PC-3 (cell line): ENCODE data around the gene IFI30. TPM values are rescaled to one million over a fixed set of nuclear protein-coding genes. Genes with fewer than 3 reads are reported as not detected.

ENCODE experiments used
- ATAC-seq: fragments of 200-7000 bp; cut with Tn5 transposase; 2 replicates; pipeline ENCODE4 v1.9.1; 2020; ENCODE audit warnings: mild to moderate bottlenecking, moderate library complexity
- BruUV-seq: library from RNA; stranded (reverse); fragments of 400-500 nt; replicated peaks from 2 replicates; lab custom pipeline; 2021; lab: Mats Ljungman, UMichigan
- CTCF ChIA-PET: fragments of 300-600 bp; sonication (Branson Sonifier 250); formaldehyde crosslinking; loops from one replicate; lab custom pipeline; 2022; ENCODE audit warnings: antibody characterized with exemption; lab: Charles Lee
- POLR2A ChIA-PET: fragments of 300-600 bp; sonication (Branson Sonifier 250); formaldehyde crosslinking; loops from one replicate; lab custom pipeline; 2022; ENCODE audit warnings: antibody characterized with exemption; ENCODE audit not compliant: unreplicated experiment; lab: Charles Lee
- DNase-seq: peaks from one replicate; pipeline ENCODE4 v3.0.0-alpha.2; 2015
- H2AFZ ChIP-seq: fragments of 300-600 bp; sonication (generic); 2 replicates; pipeline ENCODE4 v1.6.0; 2016; ENCODE audit warnings: antibody characterized with exemption, low read length
- H3F3A ChIP-seq: fragments of 300-600 bp; sonication (generic); one replicate; pipeline ENCODE4 v1.6.0; 2017; ENCODE audit warnings: antibody characterized with exemption, low read length, control low read depth, mild to moderate bottlenecking; ENCODE audit not compliant: unreplicated experiment
- H3K27ac ChIP-seq: fragments of 300-600 bp; sonication (generic); 2 replicates; pipeline ENCODE4 v1.5.1; 2016; ENCODE audit warnings: mild to moderate bottlenecking, low read length
- H3K27me3 ChIP-seq: fragments of 300-600 bp; sonication (generic); 2 replicates; pipeline ENCODE4 v1.6.1; 2016; ENCODE audit warnings: low read length, mixed read lengths
- H3K36me3 ChIP-seq: fragments of 300-600 bp; sonication (generic); 2 replicates; pipeline ENCODE4 v1.6.1; 2016; ENCODE audit warnings: low read depth, mixed run types, low read length, mixed read lengths
- H3K4me1 ChIP-seq: fragments of 300-600 bp; sonication (generic); 2 replicates; pipeline ENCODE4 v1.5.1; 2016; ENCODE audit warnings: low read length; ENCODE audit not compliant: insufficient read depth
- H3K4me2 ChIP-seq: fragments of 300-600 bp; sonication (generic); 2 replicates; pipeline ENCODE4 v1.6.0; 2016; ENCODE audit warnings: low read length
- H3K4me3 ChIP-seq: fragments of 300-600 bp; sonication (generic); 2 replicates; pipeline ENCODE4 v1.5.1; 2016; ENCODE audit warnings: mild to moderate bottlenecking, low read length, mixed read lengths
- H3K79me2 ChIP-seq: fragments of 300-600 bp; sonication (generic); 2 replicates; pipeline ENCODE4 v1.6.1; 2017; ENCODE audit warnings: low read length, mixed read lengths
- H3K9ac ChIP-seq: fragments of 300-600 bp; sonication (generic); 2 replicates; pipeline ENCODE4 v1.6.0; 2016; ENCODE audit warnings: mild to moderate bottlenecking, low read length
- H3K9me2 ChIP-seq: fragments of 300-600 bp; sonication (generic); replicated peaks from 2 replicates; pipeline ENCODE4 v1.6.1; 2016; ENCODE audit warnings: mixed run types, low read length, mixed read lengths
- H3K9me3 ChIP-seq: fragments of 300-600 bp; sonication (generic); 2 replicates; pipeline ENCODE4 v1.6.1; 2016; ENCODE audit warnings: low read length, mixed read lengths
- H4K20me1 ChIP-seq: fragments of 300-600 bp; sonication (generic); 2 replicates; pipeline ENCODE4 v1.6.1; 2016; ENCODE audit warnings: low read length, mixed read lengths
- EZH2 ChIP-seq: fragments of 300-600 bp; sonication (generic); IDR thresholded peaks from one replicate; pipeline ENCODE4 v1.6.1; 2017; ENCODE audit warnings: antibody characterized with exemption, mild to moderate bottlenecking, low read length; ENCODE audit not compliant: unreplicated experiment
- EZH2phosphoT487 ChIP-seq: fragments of 300-600 bp; sonication (generic); IDR thresholded peaks from 2 replicates; pipeline ENCODE4 v1.6.1; 2018; ENCODE audit warnings: mild to moderate bottlenecking, antibody characterized with exemption, low read length, borderline replicate concordance
- intact Hi-C: fragments of 100-400 bp; cut with micrococcal nuclease; formaldehyde crosslinking; loops from 2 replicates; pipeline ENCODE4 v1.9.0; 2023
- total RNA-seq: library from RNA; depleted of rRNA; stranded (reverse); fragments of >200 nt; gene quantifications from 2 replicates; pipeline ENCODE4 v1.2.3, GENCODE V29; 2014
- TF ChIP-seq, protein P1 (sequence below): fragments of 300-600 bp; sonication (generic); conservative IDR thresholded peaks from 2 replicates; pipeline ENCODE4 v1.5.1; 2017; ENCODE audit warnings: antibody characterized with exemption, low read depth, mild to moderate bottlenecking, low read length

IFI30 gene
- total RNA-seq, 1 experiment from 2014 or later: 31.1 TPM

DNA sequence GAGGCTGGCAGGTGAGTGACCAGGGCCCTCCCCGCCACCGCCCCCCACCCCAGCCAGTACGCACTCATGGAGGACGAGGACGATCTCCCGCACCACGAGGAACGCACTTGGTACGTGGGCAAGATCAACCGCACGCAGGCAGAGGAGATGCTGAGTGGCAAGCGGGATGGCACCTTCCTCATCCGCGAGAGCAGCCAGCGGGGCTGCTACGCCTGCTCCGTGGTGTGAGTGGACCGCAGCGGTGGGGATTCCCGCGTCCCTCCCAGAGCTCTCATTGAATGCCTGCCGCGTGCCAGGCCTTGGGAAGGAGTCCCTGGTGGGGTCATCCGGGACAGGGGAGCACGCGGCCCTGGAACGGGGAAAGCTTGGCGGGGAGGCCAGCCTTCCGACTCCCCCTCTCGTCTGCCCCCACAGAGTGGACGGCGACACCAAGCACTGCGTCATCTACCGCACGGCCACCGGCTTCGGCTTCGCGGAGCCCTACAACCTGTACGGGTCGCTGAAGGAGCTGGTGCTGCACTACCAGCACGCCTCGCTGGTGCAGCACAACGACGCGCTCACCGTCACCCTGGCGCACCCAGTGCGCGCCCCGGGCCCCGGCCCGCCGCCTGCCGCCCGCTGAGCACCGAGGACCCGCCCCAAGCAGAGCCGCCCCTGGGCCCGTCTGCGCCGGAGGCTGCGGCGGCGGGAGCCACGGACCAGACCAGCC, 4.8 kb upstream of the IFI30 start:
- Histone ChIP-seq H3K27ac (no peak overlapping the region), H2AFZ (no peak overlapping the region), H3K4me1 (no peaks in the 10 kb centered on the region), H3K9me3 (no peaks in the 10 kb centered on the region), H4K20me1 (no peaks in the 10 kb centered on the region), H3F3A (no peaks in the 10 kb centered on the region), H3K79me2 (no peaks in the 10 kb centered on the region), H3K4me3 (no peak overlapping the region), H3K9ac (no peak overlapping the region), H3K9me2 (no peaks in the 10 kb centered on the region), H3K4me2 (no peak overlapping the region), H3K36me3 (peaks cover 2% of the 10 kb centered on the region; the same call in 1 of the 2 replicates), H3K27me3 (no peaks in the 10 kb centered on the region)
- DNase-seq (no peak), ATAC-seq (no peak)
- TF ChIP-seq EZH2 (no peak), EZH2phosphoT487 (no peak)
- TF ChIP-seq, protein P1, sequence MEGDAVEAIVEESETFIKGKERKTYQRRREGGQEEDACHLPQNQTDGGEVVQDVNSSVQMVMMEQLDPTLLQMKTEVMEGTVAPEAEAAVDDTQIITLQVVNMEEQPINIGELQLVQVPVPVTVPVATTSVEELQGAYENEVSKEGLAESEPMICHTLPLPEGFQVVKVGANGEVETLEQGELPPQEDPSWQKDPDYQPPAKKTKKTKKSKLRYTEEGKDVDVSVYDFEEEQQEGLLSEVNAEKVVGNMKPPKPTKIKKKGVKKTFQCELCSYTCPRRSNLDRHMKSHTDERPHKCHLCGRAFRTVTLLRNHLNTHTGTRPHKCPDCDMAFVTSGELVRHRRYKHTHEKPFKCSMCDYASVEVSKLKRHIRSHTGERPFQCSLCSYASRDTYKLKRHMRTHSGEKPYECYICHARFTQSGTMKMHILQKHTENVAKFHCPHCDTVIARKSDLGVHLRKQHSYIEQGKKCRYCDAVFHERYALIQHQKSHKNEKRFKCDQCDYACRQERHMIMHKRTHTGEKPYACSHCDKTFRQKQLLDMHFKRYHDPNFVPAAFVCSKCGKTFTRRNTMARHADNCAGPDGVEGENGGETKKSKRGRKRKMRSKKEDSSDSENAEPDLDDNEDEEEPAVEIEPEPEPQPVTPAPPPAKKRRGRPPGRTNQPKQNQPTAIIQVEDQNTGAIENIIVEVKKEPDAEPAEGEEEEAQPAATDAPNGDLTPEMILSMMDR: no peak
- CTCF ChIA-PET: interaction anchor here (1.2 kb wide), 1 partner anchor 56 kb away, joined by 3 read pairs; no protein-coding TSS in a partner anchor
- no TSS peak for BruUV-seq
- intact Hi-C loops: loop anchor here (1.0 kb wide), 1 partner anchor 56 kb away; no protein-coding TSS in a partner anchor
- POLR2A ChIA-PET: no interaction called here

DNA sequence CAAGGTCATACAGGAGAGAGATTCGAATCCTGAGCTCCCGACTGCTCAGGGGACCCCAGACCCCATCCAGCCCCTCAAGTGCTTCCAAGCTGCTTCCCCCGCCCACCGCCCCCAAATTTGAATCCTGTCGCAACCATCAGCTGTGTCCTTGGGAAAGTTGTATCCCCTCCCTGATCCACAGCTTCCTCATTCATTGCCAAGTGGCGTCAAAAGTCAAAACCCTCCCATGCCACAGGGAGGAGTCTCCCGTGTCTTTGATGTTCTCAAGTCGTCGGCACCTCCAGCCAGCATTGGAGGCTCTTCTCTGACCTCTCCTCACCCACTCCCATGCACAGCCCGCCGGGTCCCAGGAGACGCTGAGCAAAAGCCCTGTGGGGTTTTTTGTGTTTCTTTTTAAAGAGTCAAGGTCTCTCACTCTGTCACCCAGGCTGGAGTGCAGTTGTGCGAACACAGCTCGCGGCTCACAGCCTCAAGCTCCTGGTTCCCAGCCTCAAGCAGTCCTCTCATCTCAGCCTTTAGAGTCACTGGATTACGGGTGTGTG, 2.8 kb upstream of the IFI30 start:
- no peak for ATAC-seq
- Histone ChIP-seq H3K36me3 (peaks cover 2% of the 10 kb centered on the region; the same call in 1 of the 2 replicates), H4K20me1 (no peaks in the 10 kb centered on the region), H3K4me1 (no peaks in the 10 kb centered on the region), H3K9me3 (no peaks in the 10 kb centered on the region), H3K79me2 (no peaks in the 10 kb centered on the region), H3K27ac (no peak overlapping the region), H3K9me2 (no peaks in the 10 kb centered on the region), H3K4me2 (no peak overlapping the region), H3K9ac (no peak overlapping the region), H3F3A (no peaks in the 10 kb centered on the region), H2AFZ (no peak overlapping the region), H3K4me3 (no peak overlapping the region), H3K27me3 (no peaks in the 10 kb centered on the region)
- no peak for DNase-seq
- no TSS peak for BruUV-seq
- POLR2A ChIA-PET: no interaction called here
- CTCF ChIA-PET: interaction anchor here (0.7 kb wide), 1 partner anchor 22 kb away, joined by 3 read pairs; the partner anchor contains the start of gene MPV17L2
- TF ChIP-seq EZH2: no peak
- no peak for TF ChIP-seq EZH2phosphoT487
- TF ChIP-seq, protein P1: no peak
- intact Hi-C loops: no loop called here
